ENCODE measurements around the gene CAMSAP2. TPM values are rescaled to one million over a fixed set of nuclear protein-coding genes. Genes with fewer than 3 reads are reported as not detected.

Gene CAMSAP2
- total RNA-seq, 1 donor: 50.3 TPM

GRCh38 chr1:200903793-200904192, 165.1 kb downstream of the CAMSAP2 start:
- no peak overlapping the region for H3K4me2 ChIP-seq (ENCODE audit: insufficient read depth, low read length)
- no peaks in the 10 kb centered on the region for H3K4me1 ChIP-seq (ENCODE audit: insufficient read depth, low read length)
- H3K36me3 ChIP-seq (ENCODE audit: insufficient read depth, low read length): no peaks in the 10 kb centered on the region
- no peaks in the 10 kb centered on the region for H3K9me3 ChIP-seq (ENCODE audit: low read depth, low read length)
- no peak for TF ChIP-seq CTCF (IDR thresholded peaks at IDR 0.05; ENCODE audit: extremely low read depth, low read depth, low read length)
- H3K27me3 ChIP-seq (ENCODE audit: insufficient read depth, low read length): peaks cover 4% of the 10 kb centered on the region
- no peak overlapping the region for H3K27ac ChIP-seq (ENCODE audit: low read depth, low read length)
- no peaks in the 10 kb centered on the region for H3K79me2 ChIP-seq (ENCODE audit: insufficient read depth, low read length)
- no peak overlapping the region for H3K4me3 ChIP-seq (ENCODE audit: insufficient read depth, low read length)
- peak; percentile 73 for DNase-seq (ENCODE audit: insufficient read length, low spot score, missing footprints)
- no peaks in the 10 kb centered on the region for H4K20me1 ChIP-seq (ENCODE audit: insufficient read depth, low read length)
- no peak overlapping the region for H2AFZ ChIP-seq (ENCODE audit: low read length)

GRCh38 chr1:200904772-200905171, 166.1 kb downstream of the CAMSAP2 start:
- Histone ChIP-seq H3K27ac (ENCODE audit: low read depth, low read length) (no peak overlapping the region), H4K20me1 (ENCODE audit: insufficient read depth, low read length) (no peaks in the 10 kb centered on the region), H3K4me2 (ENCODE audit: insufficient read depth, low read length) (no peak overlapping the region), H3K4me3 (ENCODE audit: insufficient read depth, low read length) (no peak overlapping the region), H3K79me2 (ENCODE audit: insufficient read depth, low read length) (no peaks in the 10 kb centered on the region), H3K9me3 (ENCODE audit: low read depth, low read length) (no peaks in the 10 kb centered on the region), H3K36me3 (ENCODE audit: insufficient read depth, low read length) (no peaks in the 10 kb centered on the region), H2AFZ (ENCODE audit: low read length) (no peak overlapping the region), H3K27me3 (ENCODE audit: insufficient read depth, low read length) (peaks cover 4% of the 10 kb centered on the region), H3K4me1 (ENCODE audit: insufficient read depth, low read length) (no peaks in the 10 kb centered on the region)
- TF ChIP-seq CTCF (IDR thresholded peaks at IDR 0.05; ENCODE audit: extremely low read depth, low read depth, low read length): no peak
- DNase-seq (ENCODE audit: insufficient read length, low spot score, missing footprints): no peak

GRCh38 chr1:200905411-200906052, 166.8 kb downstream of the CAMSAP2 start:
- Histone ChIP-seq H3K79me2 (ENCODE audit: insufficient read depth, low read length) (no peaks in the 10 kb centered on the region), H4K20me1 (ENCODE audit: insufficient read depth, low read length) (no peaks in the 10 kb centered on the region), H2AFZ (ENCODE audit: low read length) (no peak overlapping the region), H3K9me3 (ENCODE audit: low read depth, low read length) (no peaks in the 10 kb centered on the region), H3K4me2 (ENCODE audit: insufficient read depth, low read length) (no peak overlapping the region), H3K36me3 (ENCODE audit: insufficient read depth, low read length) (no peaks in the 10 kb centered on the region), H3K4me1 (ENCODE audit: insufficient read depth, low read length) (no peaks in the 10 kb centered on the region), H3K27me3 (ENCODE audit: insufficient read depth, low read length) (peaks cover 4% of the 10 kb centered on the region), H3K4me3 (ENCODE audit: insufficient read depth, low read length) (no peak overlapping the region), H3K27ac (ENCODE audit: low read depth, low read length) (no peak overlapping the region)
- DNase-seq (ENCODE audit: insufficient read length, low spot score, missing footprints): peak; percentile 30
- no peak for TF ChIP-seq CTCF (IDR thresholded peaks at IDR 0.05; ENCODE audit: extremely low read depth, low read depth, low read length)

- Histone ChIP-seq H2AFZ (ENCODE audit: low read length) (no peak overlapping the region), H3K9me3 (ENCODE audit: low read depth, low read length) (no peaks in the 10 kb centered on the region), H3K4me1 (ENCODE audit: insufficient read depth, low read length) (no peaks in the 10 kb centered on the region), H3K79me2 (ENCODE audit: insufficient read depth, low read length) (no peaks in the 10 kb centered on the region), H3K4me2 (ENCODE audit: insufficient read depth, low read length) (no peak overlapping the region), H4K20me1 (ENCODE audit: insufficient read depth, low read length) (no peaks in the 10 kb centered on the region), H3K4me3 (ENCODE audit: insufficient read depth, low read length) (no peak overlapping the region), H3K27me3 (ENCODE audit: insufficient read depth, low read length) (peaks cover 3% of the 10 kb centered on the region), H3K27ac (ENCODE audit: low read depth, low read length) (no peak overlapping the region), H3K36me3 (ENCODE audit: insufficient read depth, low read length) (no peaks in the 10 kb centered on the region)
- no peak for TF ChIP-seq CTCF (IDR thresholded peaks at IDR 0.05; ENCODE audit: extremely low read depth, low read depth, low read length)
- DNase-seq (ENCODE audit: insufficient read length, low spot score, missing footprints): no peak
Observed at GRCh38 chr1:200906491-200906890, 167.8 kb downstream of the CAMSAP2 start.

Data from osteoblast (primary cell).